Lower lobe of right lung (tissue), 2 donors: ENCODE measurements around the gene GRHL1. TPM values are rescaled to one million over a fixed set of nuclear protein-coding genes. Genes with fewer than 3 reads are reported as not detected.

Source experiments
- ATAC-seq, 2 donors: fragments of 200-7000 bp; cut with Tn5 transposase; one replicate each; pipeline ENCODE4 v1.9.1; 2020 to 2022; ENCODE audit warnings: mild to moderate bottlenecking in 2 of 2, moderate library complexity in 2 of 2
- DNase-seq: peaks from one replicate; pipeline ENCODE4 v3.0.0-alpha.2; 2020
- H3K27ac ChIP-seq: fragments of 200-600 bp; one replicate; pipeline ENCODE4 v1.8.0; 2022
- H3K27me3 ChIP-seq: fragments of 200-600 bp; one replicate; pipeline ENCODE4 v1.8.0; 2022; ENCODE audit warnings: low read depth
- H3K36me3 ChIP-seq: fragments of 200-600 bp; one replicate; pipeline ENCODE4 v1.8.0; 2022; ENCODE audit warnings: mild to moderate bottlenecking
- H3K4me1 ChIP-seq: fragments of 200-600 bp; one replicate; pipeline ENCODE4 v1.8.0; 2022
- H3K4me3 ChIP-seq: fragments of 200-600 bp; one replicate; pipeline ENCODE4 v1.8.0; 2022; ENCODE audit warnings: mild to moderate bottlenecking
- H3K9me3 ChIP-seq: fragments of 200-600 bp; one replicate; pipeline ENCODE4 v1.8.0; 2022
- CTCF ChIP-seq: fragments of 200-600 bp; IDR thresholded peaks from one replicate; pipeline ENCODE4 v1.8.0; 2022; ENCODE audit warnings: antibody characterized with exemption, mild to moderate bottlenecking
- intact Hi-C: fragments of 100-400 bp; cut with DNase I; formaldehyde crosslinking; loops from one replicate; pipeline ENCODE4 v1.11.0; 2022
- total RNA-seq: library from RNA; stranded (reverse); fragmentation: NEBNext Ultra II Directional; extraction: Animal tissue kit (Norgen Biotek cat#: 25700); gene quantifications from one replicate; pipeline ENCODE4 v1.2.1, GENCODE V29; 2021
- donor health status: DM: no; HTN: yes; CAD: no; lungs with severe emphysema.

The GRHL1 gene
- total RNA-seq, 1 donor from 2014 or later: 6.5 TPM

GRCh38 chr2:9949239-9949991, 2.1 kb upstream of the GRHL1 start:
- H3K27ac ChIP-seq: no peak overlapping the region
- peaks cover 24% of the 10 kb centered on the region for H3K27me3 ChIP-seq
- ATAC-seq: no peak
- DNase-seq: no peak
- no peak overlapping the region for H3K4me3 ChIP-seq
- intact Hi-C loops: no loop called here
- peaks cover 23% of the 10 kb centered on the region for H3K4me1 ChIP-seq
- no peak for TF ChIP-seq CTCF
- no peaks in the 10 kb centered on the region for H3K36me3 ChIP-seq
- no peaks in the 10 kb centered on the region for H3K9me3 ChIP-seq

- DNase-seq: no peak
- no peak overlapping the region for H3K27ac ChIP-seq
- H3K4me3 ChIP-seq: peak overlapping the region; percentile 71
Measured at GRCh38 chr2:9949992-9950520, 1.4 kb upstream of the GRHL1 start.

GRCh38 chr2:9950521-9951271, 797 bp upstream of the GRHL1 start:
- DNase-seq (peak; percentile 73), ATAC-seq (peak; percentile 20 to 44)
- intact Hi-C loops: no loop called here
- no peak for TF ChIP-seq CTCF
- H3K9me3 ChIP-seq: no peaks in the 10 kb centered on the region
- H3K27me3 ChIP-seq: peaks cover 11% of the 10 kb centered on the region
- H3K27ac ChIP-seq: peak overlapping the region; percentile 67
- H3K36me3 ChIP-seq: no peaks in the 10 kb centered on the region
- peak overlapping the region; percentile 71 for H3K4me3 ChIP-seq
- peaks cover 23% of the 10 kb centered on the region for H3K4me1 ChIP-seq

More at GRCh38 chr2:9949992-9950520, 1.4 kb upstream of the GRHL1 start:
- Histone ChIP-seq H3K27me3 (peaks cover 17% of the 10 kb centered on the region), H3K36me3 (no peaks in the 10 kb centered on the region), H3K9me3 (no peaks in the 10 kb centered on the region), H3K4me1 (peaks cover 23% of the 10 kb centered on the region)
- intact Hi-C loops: no loop called here
- no peak for ATAC-seq
- no peak for TF ChIP-seq CTCF

GRCh38 chr2:9951272-9951521, 296 bp upstream of the GRHL1 start:
- Histone ChIP-seq H3K9me3 (no peaks in the 10 kb centered on the region), H3K27ac (peak overlapping the region; percentile 67), H3K4me1 (peaks cover 23% of the 10 kb centered on the region), H3K36me3 (no peaks in the 10 kb centered on the region), H3K4me3 (peak overlapping the region; percentile 71), H3K27me3 (peaks cover 6% of the 10 kb centered on the region)
- DNase-seq: no peak
- no peak for TF ChIP-seq CTCF
- no peak for ATAC-seq
- intact Hi-C loops: no loop called here

- no peak for ATAC-seq
- Histone ChIP-seq H3K27ac (peak overlapping the region; percentile 56), H3K27me3 (peaks cover 6% of the 10 kb centered on the region), H3K36me3 (no peaks in the 10 kb centered on the region), H3K4me3 (peak overlapping the region; percentile 71), H3K4me1 (peaks cover 23% of the 10 kb centered on the region), H3K9me3 (no peaks in the 10 kb centered on the region)
- intact Hi-C loops: no loop called here
- DNase-seq: no peak
- TF ChIP-seq CTCF: no peak
Measured at GRCh38 chr2:9952286-9952737, 819 bp downstream of the GRHL1 start.
